ENCODE results near the gene FOXA3.
A peak's percentile ranks its signal among the peaks of the same experiment; 100 is the strongest.
"Not testable (repeated sequence)": the region's sequence is repeated elsewhere in the genome, so short reads cannot be mapped to it uniquely, and the experiment has no call there.

The FOXA3 gene

GRCh38 chr19:45876411-45877197 lies 12.5 kb downstream of the FOXA3 start:
- no peak for DNase-seq

- no peak for DNase-seq
These were observed 14.1 kb downstream of the FOXA3 start for GRCh38 chr19:45878043-45878794.

- no peak for DNase-seq
These were observed 14.9 kb downstream of the FOXA3 start for GRCh38 chr19:45879055-45879454.

GRCh38 chr19:45879971-45880370 lies 15.8 kb downstream of the FOXA3 start:
- DNase-seq = no peak

GRCh38 chr19:45881082-45881908 lies 17.2 kb downstream of the FOXA3 start:
- DNase-seq = no peak

- DNase-seq = no peak
These were observed 17.9 kb downstream of the FOXA3 start for GRCh38 chr19:45881909-45882528.

- peak; percentile 74 for DNase-seq
These were observed 18.8 kb downstream of the FOXA3 start for GRCh38 chr19:45882652-45883585.

GRCh38 chr19:45883586-45883880 lies 19.4 kb downstream of the FOXA3 start:
- DNase-seq = no peak

GRCh38 chr19:45883881-45884681 lies 20.0 kb downstream of the FOXA3 start:
- DNase-seq = no peak

GRCh38 chr19:45884682-45885555 lies 20.8 kb downstream of the FOXA3 start:
- no peak for DNase-seq

- DNase-seq = peak; percentile 80
These were observed 21.7 kb downstream of the FOXA3 start, which contains the start of gene IRF2BP1 for GRCh38 chr19:45885556-45886426. IRF2BP1 (minus strand) TSS chr19:45886141; CDS start chr19:45885774, 367 bp downstream.

GRCh38 chr19:45886427-45887199 lies 22.5 kb downstream of the FOXA3 start:
- DNase-seq = peak; percentile 87

GRCh38 chr19:45887200-45887710 lies 23.1 kb downstream of the FOXA3 start:
- DNase-seq = no peak

- DNase-seq = no peak
These were observed 25.2 kb downstream of the FOXA3 start for GRCh38 chr19:45889210-45889885.

- DNase-seq = no peak
These were observed 26.8 kb downstream of the FOXA3 start for GRCh38 chr19:45890877-45891276.

- DNase-seq = no peak
These were observed 31.4 kb downstream of the FOXA3 start for GRCh38 chr19:45895519-45895972.

GRCh38 chr19:45895983-45896599 lies 32.0 kb downstream of the FOXA3 start:
- not testable (repeated sequence) for DNase-seq
